ENCODE data around the gene PCBP1.
"Not testable (repeated sequence)": the region's sequence is repeated elsewhere in the genome, so short reads cannot be mapped to it uniquely, and the experiment has no call there.

Gene PCBP1

GRCh38 chr2:70101174-70101573 is 13.9 kb downstream of the PCBP1 start:
- DNase-seq, result no peak

GRCh38 chr2:70101686-70102085 is 14.4 kb downstream of the PCBP1 start:
- not testable (repeated sequence) for DNase-seq

- not testable (repeated sequence) for DNase-seq
Observed at GRCh38 chr2:70102323-70102905, 15.1 kb downstream of the PCBP1 start.

GRCh38 chr2:70103531-70104061 is 16.3 kb downstream of the PCBP1 start:
- no peak for DNase-seq

- DNase-seq, result no peak
Observed at GRCh38 chr2:70104231-70105111, 17.2 kb downstream of the PCBP1 start.

- DNase-seq, result not testable (repeated sequence)
Observed at GRCh38 chr2:70106138-70106537, 18.9 kb downstream of the PCBP1 start.

GRCh38 chr2:70110397-70110796 is 23.1 kb downstream of the PCBP1 start:
- not testable (repeated sequence) for DNase-seq

- no peak for DNase-seq
Observed at GRCh38 chr2:70111752-70112591, 24.7 kb downstream of the PCBP1 start.

- DNase-seq, result no peak
Observed at GRCh38 chr2:70113359-70114070, 26.2 kb downstream of the PCBP1 start.

GRCh38 chr2:70115646-70116442 is 28.6 kb downstream of the PCBP1 start:
- no peak for DNase-seq

GRCh38 chr2:70116936-70117552 is 29.8 kb downstream of the PCBP1 start:
- DNase-seq, result no peak

- DNase-seq, result no peak
Observed at GRCh38 chr2:70118798-70119454, 31.6 kb downstream of the PCBP1 start.

- DNase-seq, result no peak
Observed at GRCh38 chr2:70121627-70122372, 34.5 kb downstream of the PCBP1 start.

- DNase-seq, result no peak
Observed at GRCh38 chr2:70122470-70122869, 35.2 kb downstream of the PCBP1 start.

- no peak for DNase-seq
Observed at GRCh38 chr2:70123051-70123828, 36.0 kb downstream of the PCBP1 start.

- DNase-seq, result no peak
Observed at GRCh38 chr2:70123829-70124116, 36.5 kb downstream of the PCBP1 start.

- DNase-seq, result no peak
Observed at GRCh38 chr2:70124983-70125480, 37.8 kb downstream of the PCBP1 start.

GRCh38 chr2:70125498-70125898 is 38.2 kb downstream of the PCBP1 start:
- no peak for DNase-seq

- no peak for DNase-seq
Observed at GRCh38 chr2:70126413-70126812, 39.1 kb downstream of the PCBP1 start.

Data from 8988T (cell line).